ENCODE data around the gene KRTAP12-4.

KRTAP12-4 gene

GRCh38 chr21:44650265-44650972, 4.0 kb downstream of the KRTAP12-4 start:
- TF ChIP-seq ZFP3 (CRISPR knock-in tag; IDR thresholded peaks at IDR 0.05) (no peak), PATZ1 (CRISPR knock-in tag; IDR thresholded peaks at IDR 0.05; ENCODE audit: borderline replicate concordance) (no peak), POU6F1 (CRISPR knock-in tag; IDR thresholded peaks at IDR 0.05; ENCODE audit: borderline replicate concordance, low read depth) (no peak), ZC3H10 (CRISPR knock-in tag; IDR thresholded peaks at IDR 0.05) (no peak), ZNF70 (CRISPR knock-in tag; IDR thresholded peaks at IDR 0.05) (no peak), CREB5 (CRISPR knock-in tag; IDR thresholded peaks at IDR 0.05; ENCODE audit: low read depth) (no peak), OSR1 (CRISPR knock-in tag; IDR thresholded peaks at IDR 0.05) (no peak), PPARA (CRISPR knock-in tag; IDR thresholded peaks at IDR 0.05; ENCODE audit: borderline replicate concordance) (no peak), ARNTL (CRISPR knock-in tag; IDR thresholded peaks at IDR 0.05; ENCODE audit: borderline replicate concordance, low read depth) (no peak), TCF4 (CRISPR knock-in tag; IDR thresholded peaks at IDR 0.05; ENCODE audit: borderline replicate concordance) (no peak), BACH2 (CRISPR knock-in tag; IDR thresholded peaks at IDR 0.05; ENCODE audit: borderline replicate concordance) (no peak), ISL1 (CRISPR knock-in tag; IDR thresholded peaks at IDR 0.05) (no peak), RARB (CRISPR knock-in tag; IDR thresholded peaks at IDR 0.05) (no peak), CSDC2 (CRISPR knock-in tag; IDR thresholded peaks at IDR 0.05) (no peak), ZNF8 (CRISPR knock-in tag; IDR thresholded peaks at IDR 0.05) (no peak), ZFP30 (CRISPR knock-in tag; IDR thresholded peaks at IDR 0.05) (no peak), ESRRG (CRISPR knock-in tag; IDR thresholded peaks at IDR 0.05) (no peak), ZNF565 (CRISPR knock-in tag; conservative IDR thresholded peaks at IDR 0.05; ENCODE audit: low read depth) (no peak), GLIS3 (CRISPR knock-in tag; IDR thresholded peaks at IDR 0.05) (no peak), SNAI2 (CRISPR knock-in tag; IDR thresholded peaks at IDR 0.05) (no peak)
- ATAC-seq = no peak

- no peak for ATAC-seq
These were observed 4.8 kb downstream of the KRTAP12-4 start for GRCh38 chr21:44649521-44650100.

GRCh38 chr21:44648557-44649311, 5.7 kb downstream of the KRTAP12-4 start:
- ATAC-seq = no peak; the same call in 2 of the 3 replicates
- TF ChIP-seq ARNTL (CRISPR knock-in tag; IDR thresholded peaks at IDR 0.05; ENCODE audit: borderline replicate concordance, low read depth) = no peak
- TF ChIP-seq ESRRG (CRISPR knock-in tag; IDR thresholded peaks at IDR 0.05) = no peak
- TF ChIP-seq CSDC2 (CRISPR knock-in tag; IDR thresholded peaks at IDR 0.05) = no peak
- TF ChIP-seq CSRNP3 (CRISPR knock-in tag; IDR thresholded peaks at IDR 0.05) = no peak
- no peak for TF ChIP-seq RARB (CRISPR knock-in tag; IDR thresholded peaks at IDR 0.05)
- TF ChIP-seq TSHZ2 (CRISPR knock-in tag; IDR thresholded peaks at IDR 0.05) = no peak
- TF ChIP-seq PATZ1 (CRISPR knock-in tag; IDR thresholded peaks at IDR 0.05; ENCODE audit: borderline replicate concordance) = no peak
- TF ChIP-seq ZNF70 (CRISPR knock-in tag; IDR thresholded peaks at IDR 0.05) = no peak
- TF ChIP-seq TOX (CRISPR knock-in tag; IDR thresholded peaks at IDR 0.05; ENCODE audit: borderline replicate concordance) = no peak
- TF ChIP-seq BACH2 (CRISPR knock-in tag; IDR thresholded peaks at IDR 0.05; ENCODE audit: borderline replicate concordance) = no peak
- no peak for TF ChIP-seq GLIS3 (CRISPR knock-in tag; IDR thresholded peaks at IDR 0.05)
- no peak for TF ChIP-seq OSR1 (CRISPR knock-in tag; IDR thresholded peaks at IDR 0.05)
- TF ChIP-seq CREB5 (CRISPR knock-in tag; IDR thresholded peaks at IDR 0.05; ENCODE audit: low read depth) = no peak
- TF ChIP-seq ISL1 (CRISPR knock-in tag; IDR thresholded peaks at IDR 0.05) = no peak
- no peak for TF ChIP-seq ZNF565 (CRISPR knock-in tag; conservative IDR thresholded peaks at IDR 0.05; ENCODE audit: low read depth)

More at GRCh38 chr21:44649521-44650100, 4.8 kb downstream of the KRTAP12-4 start:
- TF ChIP-seq SNAI2 (CRISPR knock-in tag; IDR thresholded peaks at IDR 0.05) = no peak
